GM18870 (cell line): Measurements from ENCODE around the gene RASGRP3.
A peak's percentile ranks its signal among the peaks of the same experiment; 100 is the strongest.

Experiments
- ATAC-seq: cut with Tn5 transposase; IDR thresholded peaks from one replicate; pipeline ENCODE4 v1.9.1; 2021; ENCODE audit warnings: moderate library complexity; ENCODE audit not compliant: unreplicated experiment

Gene RASGRP3

GRCh38 chr2:33492399-33493134 lies 16.1 kb downstream of the RASGRP3 start:
- no peak for ATAC-seq

DNA sequence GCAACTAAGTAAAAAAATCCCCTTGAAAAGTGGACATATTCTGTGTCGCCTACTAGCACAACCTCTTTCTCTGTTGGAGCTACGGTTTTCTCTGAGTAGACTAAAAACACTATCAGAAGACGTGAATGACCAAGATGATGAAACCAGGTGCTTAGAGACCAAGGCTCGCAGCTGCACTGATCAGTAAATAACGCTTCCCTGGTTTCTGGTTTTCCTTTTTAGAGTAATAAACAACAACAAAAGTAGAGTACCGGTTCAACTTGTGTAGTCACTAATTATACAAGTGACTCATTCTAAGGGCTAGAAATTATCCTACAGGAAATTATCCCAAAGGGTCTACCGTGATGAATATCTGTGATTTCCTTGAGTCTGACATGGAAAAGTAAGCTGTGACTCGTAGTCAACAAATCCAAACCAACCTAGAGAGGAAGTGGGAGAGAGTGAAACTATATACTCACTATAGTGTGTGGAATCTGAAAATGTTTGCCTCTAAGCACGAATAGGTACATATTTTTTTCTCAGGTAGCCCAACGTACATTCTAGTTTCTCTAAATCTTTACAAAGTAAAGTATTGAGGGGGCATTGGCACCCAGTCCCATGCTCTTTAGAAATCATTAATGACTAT lies 17.8 kb downstream of the RASGRP3 start:
- ATAC-seq = peak; percentile 53

GRCh38 chr2:33494877-33495641 lies 18.6 kb downstream of the RASGRP3 start:
- ATAC-seq = peak; percentile 1

- no peak for ATAC-seq
Measured at GRCh38 chr2:33495683-33496082, 19.2 kb downstream of the RASGRP3 start.

DNA sequence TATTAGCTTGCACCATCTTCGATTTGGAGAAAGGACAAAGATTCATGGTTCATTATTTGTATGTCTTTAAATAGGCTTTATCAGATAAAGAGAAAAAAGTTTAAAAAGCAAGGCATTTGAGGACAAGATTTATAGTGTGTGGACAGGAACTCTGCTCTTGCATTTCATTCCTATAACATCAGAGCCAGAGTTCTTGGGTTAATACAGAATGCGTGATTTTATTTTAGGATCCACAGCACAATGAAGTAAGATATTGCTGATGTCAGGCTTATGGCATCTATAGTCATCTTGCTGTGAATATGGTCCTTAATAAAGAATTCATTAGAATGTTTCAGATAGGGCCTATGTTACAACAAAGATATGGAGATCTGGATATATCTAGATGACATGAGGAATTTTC lies 19.7 kb downstream of the RASGRP3 start:
- ATAC-seq = no peak

DNA sequence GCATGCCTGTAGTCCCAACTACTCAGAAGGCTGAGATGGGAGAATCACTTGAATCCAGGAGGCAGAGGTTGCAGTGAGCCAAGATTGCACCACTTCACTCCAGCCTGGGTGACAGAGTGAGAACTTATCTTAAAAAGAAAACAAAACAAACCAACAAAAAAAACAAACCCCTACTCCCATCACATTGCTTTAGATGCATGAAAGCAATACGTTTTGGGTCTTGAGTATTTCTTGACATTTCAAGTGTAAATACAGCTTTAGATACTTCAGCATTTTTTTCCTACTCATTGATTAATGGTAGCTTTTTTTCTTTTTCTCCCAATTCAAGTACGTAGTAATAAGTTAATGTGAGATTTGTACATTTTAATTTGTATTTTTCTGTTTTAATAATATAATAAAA lies 20.3 kb downstream of the RASGRP3 start:
- ATAC-seq = no peak

GRCh38 chr2:33497221-33497650 lies 20.8 kb downstream of the RASGRP3 start:
- peak; percentile 64 for ATAC-seq

- ATAC-seq = no peak
Measured at GRCh38 chr2:33498291-33498956, 22.0 kb downstream of the RASGRP3 start.

GRCh38 chr2:33500177-33500576 lies 23.7 kb downstream of the RASGRP3 start:
- no peak for ATAC-seq

DNA sequence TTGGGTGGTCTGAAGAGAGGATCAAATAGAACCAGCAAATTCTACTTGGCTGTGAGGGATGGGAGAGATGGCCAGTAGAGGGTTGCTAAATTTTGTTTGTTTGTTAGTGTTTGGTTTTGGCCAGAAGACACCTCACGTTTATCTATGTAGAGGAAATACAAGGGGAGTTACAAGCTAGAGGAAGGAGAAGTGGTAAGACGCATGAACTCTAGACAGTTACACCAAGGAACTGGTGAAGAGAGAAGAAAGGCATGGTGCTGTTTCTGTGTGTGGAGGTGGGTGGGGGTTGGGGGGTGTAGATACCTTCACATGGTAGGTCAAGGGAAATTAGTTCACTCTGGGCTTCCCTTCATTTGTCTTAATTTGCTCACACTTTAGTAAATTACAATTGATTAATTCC lies 25.6 kb downstream of the RASGRP3 start:
- ATAC-seq = no peak

DNA sequence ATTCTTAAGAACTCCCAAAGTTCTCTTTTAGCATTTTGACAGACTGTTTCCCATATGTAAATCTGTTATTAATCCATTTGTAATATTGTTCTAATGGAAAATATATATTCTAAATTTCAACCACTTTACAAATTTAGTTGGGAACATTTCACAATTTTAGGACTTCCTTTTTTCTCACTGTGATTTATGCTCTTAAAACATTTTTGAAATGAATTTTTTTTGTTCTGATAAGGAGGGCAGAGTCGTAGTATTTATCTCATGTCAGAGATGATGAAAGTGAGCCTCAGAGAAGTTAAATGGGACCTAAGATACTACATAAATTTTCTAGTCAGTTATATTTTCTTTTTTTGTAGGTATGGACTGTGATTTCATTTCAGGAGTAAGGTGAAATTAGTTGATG lies 26.6 kb downstream of the RASGRP3 start:
- ATAC-seq = no peak

GRCh38 chr2:33505966-33506365 lies 29.5 kb downstream of the RASGRP3 start:
- no peak for ATAC-seq

- no peak for ATAC-seq
Measured at GRCh38 chr2:33509908-33510585, 33.6 kb downstream of the RASGRP3 start.

DNA sequence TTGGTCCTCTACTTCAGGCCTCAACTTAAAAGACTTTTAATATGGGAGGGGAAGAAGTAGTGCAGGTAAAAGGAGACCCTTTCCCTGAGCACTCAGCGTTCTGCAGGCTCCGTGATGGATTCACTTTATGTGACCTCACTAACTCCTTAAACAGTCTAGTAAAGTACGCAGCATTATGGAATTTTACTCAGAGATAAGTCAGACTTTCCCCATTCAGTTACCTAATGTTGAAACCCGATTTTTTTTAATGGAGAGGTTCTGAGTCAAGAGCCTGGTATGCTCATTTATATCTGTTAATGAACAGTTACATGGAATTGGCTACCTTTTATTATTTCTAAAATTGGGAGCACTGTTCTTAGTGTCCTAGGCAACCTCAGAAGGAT lies 34.1 kb downstream of the RASGRP3 start:
- no peak for ATAC-seq

DNA sequence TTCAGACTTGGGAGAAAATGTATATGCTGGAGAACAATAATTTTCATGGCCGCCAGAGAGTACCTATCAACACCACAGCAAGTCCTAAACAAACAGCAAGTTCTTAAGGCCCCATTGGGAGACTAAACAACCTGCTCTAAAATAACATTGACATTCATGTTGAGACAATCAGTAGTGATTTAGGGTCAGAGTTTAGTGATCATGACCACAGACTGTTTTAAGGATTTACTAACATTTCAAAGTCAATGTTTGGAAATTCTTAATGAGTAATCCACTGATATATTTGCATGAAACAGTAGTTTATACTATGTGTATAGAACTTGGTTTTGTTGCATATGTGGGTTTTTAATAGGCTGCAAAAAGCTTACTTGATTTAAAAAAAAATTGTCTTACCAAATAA lies 34.7 kb downstream of the RASGRP3 start:
- no peak for ATAC-seq

DNA sequence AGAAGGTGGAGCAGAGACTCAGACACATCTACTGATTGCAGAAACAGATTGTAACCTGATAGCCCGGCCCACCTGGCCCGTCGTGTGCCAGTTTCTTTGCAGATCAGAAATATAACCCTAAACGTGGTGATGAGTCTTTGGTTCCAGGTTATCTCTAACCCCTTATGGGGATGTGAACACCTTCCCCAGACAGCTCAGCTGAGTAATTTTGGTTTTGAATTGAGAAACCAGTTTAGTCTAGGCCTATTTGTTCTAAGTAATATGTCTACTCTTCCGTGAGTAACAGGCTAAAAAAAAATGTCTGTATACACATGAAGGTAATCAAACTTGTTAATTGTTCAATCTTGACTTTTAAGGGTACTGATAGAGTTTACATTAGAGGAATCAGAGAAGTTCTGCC lies 35.7 kb downstream of the RASGRP3 start:
- ATAC-seq = no peak

- ATAC-seq = no peak
Measured at GRCh38 chr2:33513480-33513879, 37.0 kb downstream of the RASGRP3 start.

DNA sequence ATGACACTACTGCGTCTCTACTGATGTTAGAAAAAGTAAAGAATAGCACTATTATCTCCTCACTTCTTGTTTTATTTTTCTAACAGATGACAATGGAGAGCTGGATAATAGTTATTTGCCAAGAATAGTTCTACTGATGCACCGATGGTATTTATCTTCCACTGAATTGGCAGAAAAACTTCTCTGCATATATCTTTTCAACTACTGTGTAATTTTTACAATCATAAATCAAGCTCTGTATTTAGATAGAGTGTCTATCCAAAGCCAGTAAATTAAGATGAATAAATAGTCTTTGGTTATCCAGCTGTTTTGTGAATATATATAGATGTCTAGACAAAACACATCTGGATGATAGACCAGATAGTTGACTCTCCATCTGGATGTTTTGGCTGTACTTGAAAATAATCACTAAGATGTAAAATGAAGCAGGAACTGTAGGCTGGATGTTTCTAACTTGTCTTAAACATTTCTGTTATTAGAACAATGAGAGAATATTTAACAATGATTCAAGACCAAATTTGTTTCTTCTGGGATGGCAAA lies 40.1 kb downstream of the RASGRP3 start:
- ATAC-seq = no peak

GRCh38 chr2:33518200-33518599 lies 41.8 kb downstream of the RASGRP3 start:
- ATAC-seq = no peak

- no peak for ATAC-seq
Measured at GRCh38 chr2:33518929-33519328, 42.5 kb downstream of the RASGRP3 start.
